ENCODE results near the gene MAGI2.
"Not testable (repeated sequence)": the region's sequence is repeated elsewhere in the genome, so short reads cannot be mapped to it uniquely, and the experiment has no call there.

The MAGI2 gene

GRCh38 chr7:78587443-78588044 is 865.9 kb downstream of the MAGI2 start:
- DNase-seq (ENCODE audit: low read depth, low spot score) = peak; percentile 16
- no peak overlapping the region for H3K4me3 ChIP-seq (ENCODE audit: low read length)

GRCh38 chr7:78585980-78586379 is 867.5 kb downstream of the MAGI2 start:
- H3K4me3 ChIP-seq (ENCODE audit: low read length) = no peak overlapping the region
- DNase-seq (ENCODE audit: low read depth, low spot score) = no peak

- DNase-seq (ENCODE audit: low read depth, low spot score) = no peak
- H3K4me3 ChIP-seq (ENCODE audit: low read length) = no peak overlapping the region
Observed at GRCh38 chr7:78578686-78579085, 874.8 kb downstream of the MAGI2 start.

- not testable (repeated sequence) for DNase-seq (ENCODE audit: low read depth, low spot score)
Observed at GRCh38 chr7:78577174-78577952, 876.1 kb downstream of the MAGI2 start.

GRCh38 chr7:78576236-78576635 is 877.2 kb downstream of the MAGI2 start:
- no peak overlapping the region for H3K4me3 ChIP-seq (ENCODE audit: low read length)
- peak; percentile 12 for DNase-seq (ENCODE audit: low read depth, low spot score)

More at GRCh38 chr7:78577174-78577952, 876.1 kb downstream of the MAGI2 start:
- not testable (repeated sequence) for H3K4me3 ChIP-seq (ENCODE audit: low read length)

GRCh38 chr7:78571292-78571691 is 882.2 kb downstream of the MAGI2 start:
- no peak for DNase-seq (ENCODE audit: low read depth, low spot score)
- no peak overlapping the region for H3K4me3 ChIP-seq (ENCODE audit: low read length)

- DNase-seq (ENCODE audit: low read depth, low spot score) = no peak
- H3K4me3 ChIP-seq (ENCODE audit: low read length) = no peak overlapping the region
Observed at GRCh38 chr7:78568690-78569089, 884.8 kb downstream of the MAGI2 start.

- no peak for DNase-seq (ENCODE audit: low read depth, low spot score)
- H3K4me3 ChIP-seq (ENCODE audit: low read length) = no peak overlapping the region
Observed at GRCh38 chr7:78567836-78568235, 885.6 kb downstream of the MAGI2 start.

- no peak overlapping the region for H3K4me3 ChIP-seq (ENCODE audit: low read length)
- DNase-seq (ENCODE audit: low read depth, low spot score) = no peak
Observed at GRCh38 chr7:78565784-78566183, 887.7 kb downstream of the MAGI2 start.

GRCh38 chr7:78563191-78563590 is 890.3 kb downstream of the MAGI2 start:
- no peak for DNase-seq (ENCODE audit: low read depth, low spot score)
- no peak overlapping the region for H3K4me3 ChIP-seq (ENCODE audit: low read length)

- peak; percentile 64 for DNase-seq (ENCODE audit: low read depth, low spot score)
- H3K4me3 ChIP-seq (ENCODE audit: low read length) = no peak overlapping the region
Observed at GRCh38 chr7:78562191-78562590, 891.3 kb downstream of the MAGI2 start.

- H3K4me3 ChIP-seq (ENCODE audit: low read length) = no peak overlapping the region
- DNase-seq (ENCODE audit: low read depth, low spot score) = no peak
Observed at GRCh38 chr7:78558566-78558965, 894.9 kb downstream of the MAGI2 start.

GRCh38 chr7:78543976-78544375 is 909.5 kb downstream of the MAGI2 start:
- no peak overlapping the region for H3K4me3 ChIP-seq (ENCODE audit: low read length)
- no peak for DNase-seq (ENCODE audit: low read depth, low spot score)

GRCh38 chr7:78542981-78543380 is 910.5 kb downstream of the MAGI2 start:
- H3K4me3 ChIP-seq (ENCODE audit: low read length) = no peak overlapping the region
- no peak for DNase-seq (ENCODE audit: low read depth, low spot score)

GRCh38 chr7:78542541-78542940 is 910.9 kb downstream of the MAGI2 start:
- DNase-seq (ENCODE audit: low read depth, low spot score) = no peak
- H3K4me3 ChIP-seq (ENCODE audit: low read length) = no peak overlapping the region

GRCh38 chr7:78539825-78540224 is 913.6 kb downstream of the MAGI2 start:
- H3K4me3 ChIP-seq (ENCODE audit: low read length) = no peak overlapping the region
- peak; percentile 4 for DNase-seq (ENCODE audit: low read depth, low spot score)

- DNase-seq (ENCODE audit: low read depth, low spot score) = no peak
- no peak overlapping the region for H3K4me3 ChIP-seq (ENCODE audit: low read length)
Observed at GRCh38 chr7:78535655-78536054, 917.8 kb downstream of the MAGI2 start.

- H3K4me3 ChIP-seq (ENCODE audit: low read length) = no peak overlapping the region
- DNase-seq (ENCODE audit: low read depth, low spot score) = no peak
Observed at GRCh38 chr7:78530351-78530750, 923.1 kb downstream of the MAGI2 start.

GRCh38 chr7:78529392-78529791 is 924.1 kb downstream of the MAGI2 start:
- no peak for DNase-seq (ENCODE audit: low read depth, low spot score)
- no peak overlapping the region for H3K4me3 ChIP-seq (ENCODE audit: low read length)

GRCh38 chr7:78528964-78529363 is 924.5 kb downstream of the MAGI2 start:
- no peak overlapping the region for H3K4me3 ChIP-seq (ENCODE audit: low read length)
- no peak for DNase-seq (ENCODE audit: low read depth, low spot score)

- H3K4me3 ChIP-seq (ENCODE audit: low read length) = no peak overlapping the region
- no peak for DNase-seq (ENCODE audit: low read depth, low spot score)
Observed at GRCh38 chr7:78523930-78524329, 929.5 kb downstream of the MAGI2 start.

Data from Jurkat, Clone E6-1 (cell line).